A673 (cell line): Measurements from ENCODE around the gene CXXC1.

Source experiments
- EZH2 ChIP-seq: fragments of 200-600 bp; sonication (generic); IDR thresholded peaks from 2 replicates; pipeline ENCODE4 v1.6.1; 2017; ENCODE audit warnings: borderline replicate concordance, low read depth, mild to moderate bottlenecking, mixed read lengths, antibody characterized with exemption, low read length; ENCODE audit not compliant: poor library complexity, severe bottlenecking
- TF ChIP-seq, protein P1 (sequence below): fragments of 300-800, 200-600 bp; sonication (generic); conservative IDR thresholded peaks from 2 replicates; pipeline ENCODE4 v1.5.1; 2017; ENCODE audit warnings: low read depth, mild to moderate bottlenecking, antibody characterized with exemption, low read length, moderate library complexity, mixed read lengths

DNA sequence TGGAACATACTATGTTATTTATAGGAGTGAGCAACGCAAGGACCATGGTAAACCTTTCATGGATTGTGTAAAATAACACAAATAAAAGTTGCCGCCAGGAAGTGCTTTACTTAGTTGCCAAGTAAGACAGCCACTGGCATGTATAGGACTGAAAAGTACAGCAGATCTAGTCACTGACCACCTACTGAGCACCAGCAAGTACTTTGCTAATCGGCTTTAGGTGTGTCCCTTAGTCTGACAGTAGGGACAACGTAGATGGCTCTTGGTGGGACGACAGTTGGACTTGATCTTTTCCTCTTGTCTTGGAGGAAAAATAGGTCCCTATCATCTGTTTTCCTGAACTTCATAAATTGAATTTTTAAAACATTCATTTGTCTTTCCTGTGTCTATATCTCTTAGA, 13.6 kb upstream of the CXXC1 start:
- TF ChIP-seq, protein P1, sequence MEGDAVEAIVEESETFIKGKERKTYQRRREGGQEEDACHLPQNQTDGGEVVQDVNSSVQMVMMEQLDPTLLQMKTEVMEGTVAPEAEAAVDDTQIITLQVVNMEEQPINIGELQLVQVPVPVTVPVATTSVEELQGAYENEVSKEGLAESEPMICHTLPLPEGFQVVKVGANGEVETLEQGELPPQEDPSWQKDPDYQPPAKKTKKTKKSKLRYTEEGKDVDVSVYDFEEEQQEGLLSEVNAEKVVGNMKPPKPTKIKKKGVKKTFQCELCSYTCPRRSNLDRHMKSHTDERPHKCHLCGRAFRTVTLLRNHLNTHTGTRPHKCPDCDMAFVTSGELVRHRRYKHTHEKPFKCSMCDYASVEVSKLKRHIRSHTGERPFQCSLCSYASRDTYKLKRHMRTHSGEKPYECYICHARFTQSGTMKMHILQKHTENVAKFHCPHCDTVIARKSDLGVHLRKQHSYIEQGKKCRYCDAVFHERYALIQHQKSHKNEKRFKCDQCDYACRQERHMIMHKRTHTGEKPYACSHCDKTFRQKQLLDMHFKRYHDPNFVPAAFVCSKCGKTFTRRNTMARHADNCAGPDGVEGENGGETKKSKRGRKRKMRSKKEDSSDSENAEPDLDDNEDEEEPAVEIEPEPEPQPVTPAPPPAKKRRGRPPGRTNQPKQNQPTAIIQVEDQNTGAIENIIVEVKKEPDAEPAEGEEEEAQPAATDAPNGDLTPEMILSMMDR = no peak
- no peak for TF ChIP-seq EZH2
